Neural cell (in vitro differentiated cells): ENCODE measurements around the gene HOOK1. TPM values are rescaled to one million over a fixed set of nuclear protein-coding genes. Genes with fewer than 3 reads are reported as not detected.

Experiments
- H2AFZ ChIP-seq: fragments of 200-600, 300-800 bp; sonication (generic), shearing (Covaris generic); 2 replicates; pipeline ENCODE4 v1.6.0; 2014; ENCODE audit warnings: low read depth, mild to moderate bottlenecking, antibody characterized with exemption, low read length, moderate library complexity
- H3F3A ChIP-seq: fragments of 200-600 bp; shearing (Covaris generic); 2 replicates; pipeline ENCODE4 v1.6.1; 2016; ENCODE audit warnings: mild to moderate bottlenecking, moderate library complexity, mixed read lengths, antibody characterized with exemption, low read length; ENCODE audit not compliant: insufficient read depth, poor library complexity, severe bottlenecking
- H3K27ac ChIP-seq: fragments of 200-600, 300-800 bp; sonication (generic), shearing (Covaris generic); 2 replicates; pipeline ENCODE4 v1.5.1; 2014; ENCODE audit warnings: mild to moderate bottlenecking, low read length, moderate library complexity
- H3K27me3 ChIP-seq: fragments of 300-800, 200-600 bp; sonication (generic), shearing (Covaris generic); 2 replicates; pipeline ENCODE4 v1.6.0; 2014; ENCODE audit warnings: mild to moderate bottlenecking, low read depth, low read length, moderate library complexity; ENCODE audit not compliant: insufficient read depth
- H3K36me3 ChIP-seq: fragments of 300-800, 200-600 bp; sonication (generic), shearing (Covaris generic); 2 replicates; pipeline ENCODE4 v1.5.1; 2014; ENCODE audit warnings: mild to moderate bottlenecking, antibody characterized with exemption, low read length, moderate library complexity; ENCODE audit not compliant: insufficient read depth
- H3K4me2 ChIP-seq: fragments of 300-800, 200-600 bp; sonication (generic), shearing (Covaris generic); 2 replicates; pipeline ENCODE4 v1.6.0; 2014; ENCODE audit warnings: mild to moderate bottlenecking, low read length
- H3K4me3 ChIP-seq: fragments of 300-800, 200-600 bp; sonication (generic), shearing (Covaris generic); 2 replicates; pipeline ENCODE4 v1.5.1; 2014; ENCODE audit warnings: mild to moderate bottlenecking, low read length, moderate library complexity
- H3K79me2 ChIP-seq: fragments of 200-600 bp; shearing (Covaris generic); replicated peaks from 2 replicates; pipeline ENCODE4 v1.6.0; 2014; ENCODE audit warnings: mild to moderate bottlenecking, low read length, moderate library complexity; ENCODE audit not compliant: insufficient read depth
- H3K9ac ChIP-seq: fragments of 300-800, 200-600 bp; sonication (generic), shearing (Covaris generic); 2 replicates; pipeline ENCODE4 v1.6.1; 2016; ENCODE audit warnings: mild to moderate bottlenecking, low read length, mixed read lengths
- H3K9me2 ChIP-seq: fragments of 200-600 bp; shearing (Covaris generic); 2 replicates; pipeline ENCODE4 v1.6.1; 2016; ENCODE audit warnings: mild to moderate bottlenecking, low read length, mixed read lengths; ENCODE audit not compliant: insufficient read depth
- H3K9me3 ChIP-seq: fragments of 200-600, 300-800 bp; sonication (generic), shearing (Covaris generic); 2 replicates; pipeline ENCODE4 v1.6.1; 2016; ENCODE audit warnings: mild to moderate bottlenecking, mixed run types, low read length, moderate library complexity, mixed read lengths
- H4K20me1 ChIP-seq: fragments of 200-600 bp; shearing (Covaris generic); 2 replicates; pipeline ENCODE4 v1.6.1; 2016; ENCODE audit warnings: mild to moderate bottlenecking, mixed run types; ENCODE audit not compliant: insufficient read depth
- CTCF ChIP-seq: fragments of 450-650 bp; IDR thresholded peaks from 2 replicates; pipeline ENCODE4 v1.5.1; 2014; ENCODE audit warnings: antibody characterized with exemption, mild to moderate bottlenecking, moderate library complexity; ENCODE audit not compliant: poor library complexity, severe bottlenecking
- EP300 ChIP-seq: fragments of 450-650 bp; conservative IDR thresholded peaks from 2 replicates; pipeline ENCODE4 v1.6.1; 2014; ENCODE audit warnings: antibody characterized with exemption, mild to moderate bottlenecking, moderate library complexity; ENCODE audit not compliant: poor library complexity, severe bottlenecking
- EZH2 ChIP-seq: fragments of 200-600, 300-800 bp; shearing (Covaris generic), sonication (generic); IDR thresholded peaks from 2 replicates; pipeline ENCODE4 v1.6.1; 2014; ENCODE audit warnings: antibody characterized with exemption, low read length, borderline replicate concordance, mild to moderate bottlenecking; ENCODE audit not compliant: insufficient read depth, poor library complexity, severe bottlenecking
- MXI1 ChIP-seq: fragments of 450-650 bp; conservative IDR thresholded peaks from 2 replicates; pipeline ENCODE4 v1.6.1; 2014; ENCODE audit warnings: antibody characterized with exemption, mild to moderate bottlenecking; ENCODE audit not compliant: poor library complexity, severe bottlenecking
- POLR2AphosphoS5 ChIP-seq: IDR thresholded peaks from 2 replicates; pipeline ENCODE4 v1.6.1; 2012
- RAD21 ChIP-seq: fragments of 450-650 bp; conservative IDR thresholded peaks from 2 replicates; pipeline ENCODE4 v1.6.1; 2014; ENCODE audit warnings: antibody characterized with exemption, mild to moderate bottlenecking, moderate library complexity
- REST ChIP-seq: IDR thresholded peaks from 2 replicates; pipeline ENCODE4 v1.6.1; 2012; ENCODE audit warnings: borderline replicate concordance
- SMC3 ChIP-seq: fragments of 450-650 bp; conservative IDR thresholded peaks from 2 replicates; pipeline ENCODE4 v1.6.1; 2014; ENCODE audit warnings: antibody characterized with exemption, mild to moderate bottlenecking, moderate library complexity; ENCODE audit not compliant: poor library complexity
- TAF1 ChIP-seq: IDR thresholded peaks from 2 replicates; pipeline ENCODE4 v1.6.1; 2012; ENCODE audit warnings: low read depth
- polyA plus RNA-seq: library from polyadenylated mRNA; depleted of rRNA; stranded (reverse); fragments of >200 nt; gene quantifications from 2 replicates; pipeline ENCODE4 v1.2.3, GENCODE V29; 2014

HOOK1 gene
- polyA plus RNA-seq, 1 donor from 2014 or later, result 27.5 TPM

GRCh38 chr1:59819566-59820438 is 5.1 kb downstream of the HOOK1 start:
- no peak for TF ChIP-seq EP300
- TF ChIP-seq EZH2, result no peak
- no peak for TF ChIP-seq CTCF
- no peaks in the 10 kb centered on the region for H3K79me2 ChIP-seq

GRCh38 chr1:59827055-59827643 is 12.4 kb downstream of the HOOK1 start:
- H3F3A ChIP-seq, result no peaks in the 10 kb centered on the region
- no peaks in the 10 kb centered on the region for H3K9me2 ChIP-seq
- H3K9me3 ChIP-seq, result no peaks in the 10 kb centered on the region
- no peaks in the 10 kb centered on the region for H3K27me3 ChIP-seq
- TF ChIP-seq EZH2 (no peak), CTCF (no peak), EP300 (no peak), RAD21 (no peak), REST (no peak), TAF1 (no peak), MXI1 (no peak), SMC3 (no peak), POLR2AphosphoS5 (no peak)
- no peaks in the 10 kb centered on the region for H3K79me2 ChIP-seq
- no peaks in the 10 kb centered on the region for H4K20me1 ChIP-seq
- H3K4me2 ChIP-seq, result no peak overlapping the region
- H2AFZ ChIP-seq, result no peak overlapping the region
- H3K4me3 ChIP-seq, result no peak overlapping the region
- H3K9ac ChIP-seq, result no peak overlapping the region
- H3K27ac ChIP-seq, result no peak overlapping the region
- H3K36me3 ChIP-seq, result no peaks in the 10 kb centered on the region

More at GRCh38 chr1:59819566-59820438, 5.1 kb downstream of the HOOK1 start:
- Histone ChIP-seq H3K27me3 (peaks cover 21% of the 10 kb centered on the region), H3K9ac (no peak overlapping the region), H3F3A (no peaks in the 10 kb centered on the region), H3K4me2 (no peak overlapping the region), H3K4me3 (no peak overlapping the region), H3K27ac (no peak overlapping the region), H3K9me2 (no peaks in the 10 kb centered on the region), H3K9me3 (no peaks in the 10 kb centered on the region), H3K36me3 (no peaks in the 10 kb centered on the region), H2AFZ (no peak overlapping the region), H4K20me1 (no peaks in the 10 kb centered on the region)
